HG02970 (cell line): ENCODE results near the gene KIF5A.

Source experiments
- ATAC-seq: cut with Tn5 transposase; IDR thresholded peaks from one replicate; pipeline ENCODE4 v1.9.1; 2021; ENCODE audit warnings: mild to moderate bottlenecking, moderate library complexity, moderate number of reproducible peaks; ENCODE audit not compliant: unreplicated experiment, low FRiP score

The KIF5A gene

DNA sequence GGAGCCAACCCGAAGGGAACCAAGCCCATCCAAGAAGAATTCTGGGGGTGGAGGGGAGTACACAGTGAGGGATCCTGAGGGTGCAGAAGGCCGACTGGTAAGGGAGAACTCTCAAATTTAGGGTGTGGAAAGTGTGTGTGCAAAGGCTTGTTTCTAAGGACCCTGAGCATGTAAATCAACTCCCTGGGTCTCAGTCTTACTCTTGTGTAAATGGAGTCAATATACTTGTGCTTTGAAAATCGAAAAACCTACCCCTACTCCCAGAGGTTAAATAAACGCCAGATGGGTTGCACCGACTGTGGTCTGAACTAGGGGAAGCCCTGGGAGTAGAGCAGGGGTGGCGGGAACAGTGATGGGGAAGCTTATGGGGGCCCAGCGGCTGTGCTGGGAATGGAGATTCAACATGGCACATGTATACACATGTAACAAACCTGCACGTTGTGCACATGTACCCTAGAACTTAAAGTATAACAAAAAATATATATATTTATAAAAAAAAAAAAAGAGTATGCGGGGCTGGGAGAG, 77.1 kb downstream of the KIF5A start:
- ATAC-seq = no peak

GRCh38 chr12:57627501-57628279, 77.8 kb downstream of the KIF5A start:
- no peak for ATAC-seq

DNA sequence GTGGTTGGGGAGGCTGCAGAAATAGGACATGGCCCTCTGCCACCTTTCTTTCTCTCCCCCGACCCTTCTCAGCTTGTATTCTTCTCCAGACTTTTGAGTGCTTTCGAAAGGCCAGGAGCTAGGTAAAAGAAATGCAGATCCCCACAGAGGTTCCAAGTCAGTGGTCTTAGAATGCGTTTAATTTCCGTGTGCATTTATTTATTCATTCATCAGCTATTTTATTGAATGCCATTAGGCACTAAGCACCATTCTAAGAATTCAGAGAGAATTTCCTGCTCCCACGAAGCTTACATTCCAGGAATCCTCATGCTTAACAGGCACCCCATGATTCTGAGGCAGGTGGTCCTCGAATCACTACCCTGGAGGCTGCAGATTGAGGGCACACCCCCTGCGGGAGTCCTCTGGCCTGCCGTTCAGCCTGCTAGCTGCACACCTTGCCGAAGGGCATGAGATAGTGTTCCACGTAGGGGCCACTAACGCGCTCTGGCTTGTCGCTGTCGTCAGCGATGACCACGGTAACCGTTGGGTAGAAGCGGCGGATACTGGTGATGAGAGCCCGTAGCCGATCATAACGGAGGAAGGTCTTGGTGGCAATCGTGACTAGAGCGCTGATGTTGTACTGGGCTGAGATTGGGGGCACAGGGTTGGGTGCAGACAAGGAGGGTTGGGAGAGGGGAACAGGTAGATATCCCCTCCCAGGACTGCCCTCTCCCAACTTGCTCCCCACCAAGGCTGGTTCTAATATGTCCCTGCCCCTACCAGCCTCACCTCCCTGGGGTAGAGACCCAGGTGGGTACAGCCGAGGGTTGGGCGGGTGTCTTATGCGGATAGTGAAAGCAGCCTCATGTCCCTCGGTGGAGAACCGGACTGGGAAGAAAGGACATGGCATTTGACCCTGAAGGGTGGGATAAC, 78.7 kb downstream of the KIF5A start:
- ATAC-seq = no peak

GRCh38 chr12:57629897-57630471, 80.1 kb downstream of the KIF5A start:
- ATAC-seq = no peak

- no peak for ATAC-seq
Observed at GRCh38 chr12:57630891-57631433, 81.1 kb downstream of the KIF5A start.

GRCh38 chr12:57631566-57632072, 81.8 kb downstream of the KIF5A start:
- no peak for ATAC-seq

DNA sequence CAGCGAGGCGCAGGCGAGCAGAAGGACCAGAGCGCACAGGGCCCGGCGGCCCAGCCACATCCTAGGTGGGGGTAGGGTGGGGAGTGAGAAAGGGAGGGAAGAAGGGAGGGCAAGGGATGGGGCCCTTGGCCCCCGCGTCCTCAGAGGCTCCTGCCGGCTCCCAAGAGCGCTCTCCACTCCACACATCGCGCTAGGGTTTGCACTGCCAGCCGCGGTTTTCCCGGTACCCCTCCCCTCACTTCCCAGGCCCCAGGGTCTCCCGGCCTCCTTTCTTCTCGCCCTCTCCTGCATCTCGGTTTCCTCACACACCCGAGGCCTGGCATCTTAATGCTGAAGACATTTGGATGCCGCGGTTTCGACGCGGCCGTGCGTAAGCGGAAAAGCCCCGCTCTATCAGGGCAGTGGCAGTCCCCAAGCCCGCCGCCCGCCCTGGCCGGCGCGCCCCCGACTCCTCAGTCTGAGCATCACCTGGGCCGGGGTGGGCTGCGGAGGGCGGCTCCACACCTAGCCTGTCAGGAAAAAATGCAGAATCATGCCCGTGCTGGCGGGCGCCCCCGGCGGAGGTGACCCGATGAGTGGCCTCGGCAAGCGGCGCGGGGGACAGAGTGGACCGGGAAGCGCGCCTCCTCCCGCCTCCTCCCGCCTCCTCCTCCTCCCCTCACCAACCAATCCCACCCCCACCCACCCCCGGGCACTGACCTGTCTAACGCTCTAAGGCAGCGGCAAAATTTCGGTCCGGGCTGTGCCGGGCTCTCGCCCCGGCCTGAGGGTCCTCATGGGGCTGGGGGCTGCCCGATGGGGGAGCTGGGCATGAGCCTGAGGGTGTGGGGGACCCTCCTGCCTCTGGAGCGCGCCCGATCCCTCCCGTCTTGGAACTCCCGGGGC, 82.5 kb downstream of the KIF5A start:
- ATAC-seq = no peak

DNA sequence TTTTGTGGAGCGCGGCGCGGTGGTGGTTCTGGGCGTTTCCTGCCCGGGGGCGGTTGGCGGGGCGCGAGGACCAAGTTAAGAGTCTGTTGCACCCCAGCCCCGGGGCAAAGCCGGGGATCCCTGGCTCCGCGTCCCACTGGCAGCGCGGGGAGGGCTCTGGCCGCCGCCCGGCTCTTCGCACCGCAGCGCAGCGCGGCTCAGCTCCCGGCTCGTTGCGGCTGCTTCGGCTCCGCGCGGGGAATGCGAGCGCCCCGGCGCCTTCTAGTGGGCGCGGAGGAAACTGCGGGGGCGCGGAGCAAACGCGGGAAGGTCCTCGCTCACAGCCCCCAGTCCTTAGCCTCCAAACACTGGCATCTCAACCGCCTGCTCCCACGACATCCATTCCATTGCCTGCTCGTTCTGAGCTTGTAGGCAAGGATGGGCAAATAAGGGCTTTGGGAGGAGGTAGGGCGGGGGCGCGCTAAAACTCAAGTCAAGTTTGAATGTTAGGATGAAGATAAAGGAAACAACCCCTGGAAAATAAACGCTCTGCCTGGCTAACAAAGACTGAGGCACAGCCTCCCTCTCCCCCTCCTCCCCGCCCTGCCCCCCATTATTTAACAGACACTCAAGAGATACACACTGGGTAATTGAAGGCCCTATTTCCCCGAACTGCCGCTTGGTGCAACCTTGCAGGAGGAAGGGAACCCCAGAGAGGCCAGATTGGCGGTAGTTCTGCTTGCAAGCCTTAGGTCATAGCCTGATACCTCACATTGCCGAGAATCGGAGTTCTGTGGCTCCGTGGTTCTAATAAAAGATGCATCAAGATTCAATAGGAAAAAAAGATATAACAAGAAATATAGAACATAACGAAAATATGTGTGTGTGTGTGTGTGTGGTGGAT, 83.4 kb downstream of the KIF5A start, which contains the start of gene B4GALNT1:
TSS of gene B4GALNT1 (minus strand) at position 244 of the 883 bp plus-strand sequence. CDS start 1,069 bp downstream, outside the sequence.
- peak; percentile 53 for ATAC-seq
